ENCODE results near the gene PNMT. TPM values are rescaled to one million over a fixed set of nuclear protein-coding genes. Genes with fewer than 3 reads are reported as not detected.

PNMT gene
- total and polyA plus RNA-seq, 2 donors (not counting 1 experiment from before 2014, with no cell fraction given): not detected

DNA sequence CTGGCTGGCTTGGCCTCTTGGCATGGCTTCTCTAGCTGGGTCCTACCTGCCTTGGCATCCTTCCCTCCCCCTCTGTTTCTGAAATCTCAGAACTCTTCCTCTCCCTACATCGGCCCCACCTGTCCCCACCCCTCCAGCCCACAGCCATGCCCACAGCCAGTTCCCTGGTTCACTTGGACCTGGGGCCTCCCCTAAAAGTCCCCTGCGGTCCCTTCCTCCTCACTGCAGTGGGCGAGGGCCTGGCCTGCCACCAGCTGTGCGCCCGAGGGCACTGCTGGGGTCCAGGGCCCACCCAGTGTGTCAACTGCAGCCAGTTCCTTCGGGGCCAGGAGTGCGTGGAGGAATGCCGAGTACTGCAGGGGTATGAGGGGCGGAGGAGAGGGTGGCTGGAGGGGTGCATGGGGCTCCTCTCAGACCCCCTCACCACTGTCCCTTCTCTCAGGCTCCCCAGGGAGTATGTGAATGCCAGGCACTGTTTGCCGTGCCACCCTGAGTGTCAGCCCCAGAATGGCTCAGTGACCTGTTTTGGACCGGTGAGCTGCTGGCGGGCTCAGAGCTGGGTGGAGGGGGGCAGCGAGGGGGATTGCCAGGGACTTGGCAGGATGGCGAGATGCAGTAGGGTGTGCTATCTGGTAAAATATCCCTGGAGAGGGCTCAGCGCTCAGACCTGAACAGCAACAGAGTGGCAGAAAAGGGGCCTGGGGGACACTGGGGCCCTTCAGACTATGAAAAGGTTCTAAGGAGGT, 48.0 kb downstream of the PNMT start:
- Histone ChIP-seq H3K27ac (ENCODE audit: insufficient read depth, low read length) (no peak overlapping the region), H3K4me3 (replicated peaks in 1 of 4; ENCODE audit: control extremely low read depth in 1 of 4, insufficient read depth in 1 of 4, low read depth in 3 of 4, low read length in 4 of 4) (no peak overlapping the region), H3K4me2 (ENCODE audit: extremely low read depth, insufficient read depth, low read length) (no peak overlapping the region), H3K36me3 (ENCODE audit: control insufficient read depth, insufficient read depth, low read length) (peaks cover 13% of the 10 kb centered on the region), H2AFZ (ENCODE audit: low read length) (no peak overlapping the region), H4K20me1 (ENCODE audit: control insufficient read depth, extremely low read depth, insufficient read depth, low read length) (no peaks in the 10 kb centered on the region), H3K9me3 (ENCODE audit: control insufficient read depth, insufficient read depth, low read depth, low read length) (no peaks in the 10 kb centered on the region), H3K27me3 (ENCODE audit: control insufficient read depth, insufficient read depth, low read length) (no peaks in the 10 kb centered on the region), H3K4me1 (ENCODE audit: control insufficient read depth, extremely low read depth, insufficient read depth, low read length) (no peaks in the 10 kb centered on the region), H3K9ac (ENCODE audit: insufficient read depth, low read length) (no peak overlapping the region), H3K79me2 (ENCODE audit: control insufficient read depth, insufficient read depth, low read length) (no peaks in the 10 kb centered on the region)
- DNase-seq (ENCODE audit: low read depth in 2 of 2): no peak
- no peak for TF ChIP-seq EZH2 (IDR thresholded peaks at IDR 0.05; ENCODE audit: low read length, missing control alignments)
- no peak for TF ChIP-seq CTCF (conservative IDR thresholded peaks at IDR 0.05 in 1 of 2, IDR thresholded peaks at IDR 0.05 in 1 of 2; ENCODE audit: low read depth in 1 of 2, low read length in 2 of 2)

DNA sequence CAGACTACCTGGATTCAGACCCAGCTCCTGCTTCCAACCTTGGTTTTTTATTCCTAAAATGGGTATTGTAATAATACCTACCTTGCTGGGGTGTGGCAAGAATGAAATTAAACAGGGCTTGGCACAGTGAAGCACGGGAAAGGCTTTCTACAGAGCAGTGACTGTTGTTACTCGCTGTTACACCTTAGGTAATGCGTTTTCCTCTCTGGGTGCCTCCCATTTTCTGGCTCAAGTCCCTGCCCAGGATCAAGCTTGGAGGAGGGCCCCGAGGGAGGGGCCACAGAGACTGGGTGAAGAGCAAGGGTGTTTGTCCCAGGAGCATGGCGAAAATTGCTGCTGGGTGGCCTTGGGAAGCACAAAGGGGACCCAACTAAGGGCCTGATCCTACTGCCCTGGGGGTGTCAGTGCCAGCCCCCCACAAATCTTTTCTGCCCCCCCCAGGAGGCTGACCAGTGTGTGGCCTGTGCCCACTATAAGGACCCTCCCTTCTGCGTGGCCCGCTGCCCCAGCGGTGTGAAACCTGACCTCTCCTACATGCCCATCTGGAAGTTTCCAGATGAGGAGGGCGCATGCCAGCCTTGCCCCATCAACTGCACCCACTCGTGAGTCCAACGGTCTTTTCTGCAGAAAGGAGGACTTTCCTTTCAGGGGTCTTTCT, 48.8 kb downstream of the PNMT start:
- Histone ChIP-seq H3K4me3 (replicated peaks in 1 of 4; ENCODE audit: control extremely low read depth in 1 of 4, insufficient read depth in 1 of 4, low read depth in 3 of 4, low read length in 4 of 4) (no peak overlapping the region), H2AFZ (ENCODE audit: low read length) (no peak overlapping the region), H3K9ac (ENCODE audit: insufficient read depth, low read length) (no peak overlapping the region), H3K27ac (ENCODE audit: insufficient read depth, low read length) (no peak overlapping the region), H3K79me2 (ENCODE audit: control insufficient read depth, insufficient read depth, low read length) (no peaks in the 10 kb centered on the region), H3K27me3 (ENCODE audit: control insufficient read depth, insufficient read depth, low read length) (no peaks in the 10 kb centered on the region), H3K9me3 (ENCODE audit: control insufficient read depth, insufficient read depth, low read depth, low read length) (no peaks in the 10 kb centered on the region), H4K20me1 (ENCODE audit: control insufficient read depth, extremely low read depth, insufficient read depth, low read length) (no peaks in the 10 kb centered on the region), H3K4me1 (ENCODE audit: control insufficient read depth, extremely low read depth, insufficient read depth, low read length) (no peaks in the 10 kb centered on the region), H3K36me3 (ENCODE audit: control insufficient read depth, insufficient read depth, low read length) (peaks cover 8% of the 10 kb centered on the region), H3K4me2 (ENCODE audit: extremely low read depth, insufficient read depth, low read length) (no peak overlapping the region)
- no peak for DNase-seq (ENCODE audit: low read depth in 2 of 2)
- no peak for TF ChIP-seq EZH2 (IDR thresholded peaks at IDR 0.05; ENCODE audit: low read length, missing control alignments)
- TF ChIP-seq CTCF (conservative IDR thresholded peaks at IDR 0.05 in 1 of 2, IDR thresholded peaks at IDR 0.05 in 1 of 2; ENCODE audit: low read depth in 1 of 2, low read length in 2 of 2): no peak

GRCh38 chr17:39717660-39718059, 49.4 kb downstream of the PNMT start:
- peaks cover 8% of the 10 kb centered on the region for H3K36me3 ChIP-seq (ENCODE audit: control insufficient read depth, insufficient read depth, low read length)
- no peak overlapping the region for H3K4me2 ChIP-seq (ENCODE audit: extremely low read depth, insufficient read depth, low read length)
- no peaks in the 10 kb centered on the region for H3K4me1 ChIP-seq (ENCODE audit: control insufficient read depth, extremely low read depth, insufficient read depth, low read length)
- no peak overlapping the region for H3K9ac ChIP-seq (ENCODE audit: insufficient read depth, low read length)
- no peak overlapping the region for H3K4me3 ChIP-seq (replicated peaks in 1 of 4; ENCODE audit: control extremely low read depth in 1 of 4, insufficient read depth in 1 of 4, low read depth in 3 of 4, low read length in 4 of 4)
- TF ChIP-seq EZH2 (IDR thresholded peaks at IDR 0.05; ENCODE audit: low read length, missing control alignments) (no peak), CTCF (conservative IDR thresholded peaks at IDR 0.05 in 1 of 2, IDR thresholded peaks at IDR 0.05 in 1 of 2; ENCODE audit: low read depth in 1 of 2, low read length in 2 of 2) (no peak)
- DNase-seq (ENCODE audit: low read depth in 2 of 2): no peak
- H3K79me2 ChIP-seq (ENCODE audit: control insufficient read depth, insufficient read depth, low read length): no peaks in the 10 kb centered on the region
- H3K27me3 ChIP-seq (ENCODE audit: control insufficient read depth, insufficient read depth, low read length): no peaks in the 10 kb centered on the region
- H3K27ac ChIP-seq (ENCODE audit: insufficient read depth, low read length): no peak overlapping the region
- H2AFZ ChIP-seq (ENCODE audit: low read length): no peak overlapping the region
- H3K9me3 ChIP-seq (ENCODE audit: control insufficient read depth, insufficient read depth, low read depth, low read length): no peaks in the 10 kb centered on the region
- H4K20me1 ChIP-seq (ENCODE audit: control insufficient read depth, extremely low read depth, insufficient read depth, low read length): no peaks in the 10 kb centered on the region
